HepG2 (cell line): Measurements from ENCODE around the gene CCDC195. TPM values are rescaled to one million over a fixed set of nuclear protein-coding genes. Genes with fewer than 3 reads are reported as not detected.

ENCODE experiments used
- ATAC-seq: fragments of 200-7000 bp; cut with Tn5 transposase; 3 replicates; pipeline ENCODE4 v1.9.1; 2020; ENCODE audit warnings: mild to moderate bottlenecking, moderate library complexity
- BruUV-seq: library from RNA; stranded (reverse); fragments of 400-500 nt; replicated peaks from 2 replicates; lab custom pipeline; 2021; lab: Mats Ljungman, UMichigan
- CTCF ChIA-PET: fragments of 300-600 bp; formaldehyde crosslinking; extraction: SDS; loops from one replicate; lab custom pipeline; 2021; ENCODE audit warnings: low total read pairs, inconsistent platforms, low intra/inter-chr PET ratio; lab: Yijun Ruan, JAX
- POLR2A ChIA-PET: fragments of 350-600 bp; sonication (Branson Sonifier 250); formaldehyde crosslinking; loops from one replicate; lab custom pipeline; 2020; ENCODE audit warnings: antibody characterized with exemption, inconsistent platforms; lab: Yijun Ruan, JAX
- DNase-seq: peaks from one replicate; pipeline ENCODE4 v3.0.0-alpha.2; 2015; ENCODE audit warnings: low spot score
- FAIRE-seq: peaks from 3 replicates; lab custom pipeline; 2011; peaks lifted over from hg19 to GRCh38; lab: Jason Lieb, UNC
- H2AFZ ChIP-seq: one replicate; pipeline ENCODE4 v1.6.1; 2011; ENCODE audit warnings: low read length, inconsistent platforms
- H3K27ac ChIP-seq: fragments of 300-600 bp; 3 replicates; pipeline ENCODE4 v1.8.0; 2011; ENCODE audit warnings: mixed run types, mild to moderate bottlenecking, mixed read lengths, low read length, inconsistent platforms; ENCODE audit not compliant: insufficient read depth; ENCODE audit errors: extremely low read length
- H3K27me3 ChIP-seq, 2 experiments: fragments of 200-600 bp in 1 of 2; 2 replicates in 1 of 2; 3 replicates in 1 of 2; pipeline versions ENCODE4 v1.6.0 to v1.8.0; 2011; ENCODE audit warnings: low read length in 2 of 2, mild to moderate bottlenecking in 2 of 2, moderate library complexity in 2 of 2, inconsistent platforms in 1 of 2; ENCODE audit not compliant: insufficient read depth in 2 of 2, control insufficient read depth in 1 of 2
- H3K36me3 ChIP-seq, 2 experiments: fragments of 200-600 bp in 1 of 2; replicated peaks in 1 of 2; 2 replicates in 1 of 2; 3 replicates in 1 of 2; pipeline versions ENCODE4 v1.5.1 to v1.8.0; 2011; ENCODE audit warnings: low read length in 2 of 2, inconsistent platforms in 1 of 2; ENCODE audit not compliant: insufficient read depth in 2 of 2, control insufficient read depth in 1 of 2
- H3K4me1 ChIP-seq: 2 replicates; pipeline ENCODE4 v1.5.1; 2012; ENCODE audit warnings: low read length, inconsistent platforms; ENCODE audit not compliant: insufficient read depth
- H3K4me2 ChIP-seq: 2 replicates; pipeline ENCODE4 v1.6.0; 2011; ENCODE audit warnings: low read depth, low read length, inconsistent platforms
- H3K4me3 ChIP-seq, 3 experiments: fragments of 200-600 bp in 1 of 3; sonication (generic), shearing (Covaris generic) in 1 of 3; replicated peaks in 1 of 3; 2 replicates each; pipeline ENCODE4 v1.5.1; 2011 to 2016; ENCODE audit warnings: low read length in 3 of 3, inconsistent platforms in 2 of 3, low read depth in 2 of 3, mild to moderate bottlenecking in 2 of 3, control low read depth in 1 of 3, mixed read lengths in 1 of 3; ENCODE audit not compliant: insufficient read depth in 1 of 3
- H3K79me2 ChIP-seq: one replicate; pipeline ENCODE4 v1.6.1; 2011; ENCODE audit warnings: low read length, inconsistent platforms; ENCODE audit not compliant: insufficient read depth
- H3K9ac ChIP-seq: 2 replicates; pipeline ENCODE4 v1.6.0; 2011; ENCODE audit warnings: mild to moderate bottlenecking, low read depth, low read length, inconsistent platforms; ENCODE audit not compliant: insufficient read depth
- H3K9me3 ChIP-seq: 2 replicates; pipeline ENCODE4 v1.5.1; 2012; ENCODE audit warnings: mild to moderate bottlenecking, low read length
- H4K20me1 ChIP-seq: 2 replicates; pipeline ENCODE4 v1.6.0; 2011; ENCODE audit warnings: inconsistent platforms, mild to moderate bottlenecking, low read length, moderate library complexity; ENCODE audit not compliant: insufficient read depth
- CBFB ChIP-seq: sonication (generic); formaldehyde crosslinking; IDR thresholded peaks from 2 replicates; pipeline ENCODE4 v1.4.0; 2020; ENCODE audit warnings: missing genetic modification reagents
- CC2D1A ChIP-seq: sonication (generic); formaldehyde crosslinking; IDR thresholded peaks from 2 replicates; pipeline ENCODE4 v1.8.1; 2023; ENCODE audit warnings: mild to moderate bottlenecking, missing genetic modification reagents
- HNF4A ChIP-seq: sonication (generic); formaldehyde crosslinking; IDR thresholded peaks from 2 replicates; pipeline ENCODE4 v1.4.0; 2020; ENCODE audit warnings: missing genetic modification reagents
- SMYD3 ChIP-seq: sonication (generic); formaldehyde crosslinking; IDR thresholded peaks from 2 replicates; pipeline ENCODE4 v1.8.1; 2023; ENCODE audit warnings: mild to moderate bottlenecking, missing genetic modification reagents
- SOX5 ChIP-seq: IDR thresholded peaks from 2 replicates; pipeline ENCODE4 v1.6.1; 2016; ENCODE audit warnings: borderline replicate concordance
- ZBTB44 ChIP-seq: sonication (generic); formaldehyde crosslinking; IDR thresholded peaks from 2 replicates; pipeline ENCODE4 v1.4.0; 2020; ENCODE audit warnings: missing genetic modification reagents
- ZNF337 ChIP-seq: sonication (generic); formaldehyde crosslinking; IDR thresholded peaks from 2 replicates; pipeline ENCODE4 v1.5.1; 2020; ENCODE audit warnings: missing genetic modification reagents, low read depth, mild to moderate bottlenecking, borderline replicate concordance
- ZNF660 ChIP-seq: sonication (generic); formaldehyde crosslinking; IDR thresholded peaks from 2 replicates; pipeline ENCODE4 v1.5.1; 2020; ENCODE audit warnings: mild to moderate bottlenecking, low read depth, missing genetic modification reagents, borderline replicate concordance
- ZNF7 ChIP-seq: IDR thresholded peaks from 2 replicates; pipeline ENCODE4 v1.6.1; 2016; ENCODE audit warnings: missing biosample characterization, missing genetic modification reagents
- WGBS: methylation state at CpG from one replicate; pipeline ENCODE4 v1.1.6; 2017; ENCODE audit warnings: low lambda C conversion rate; 5-methylcytosine and 5-hydroxymethylcytosine counted together
- in situ Hi-C: cut with HindIII; loops from 2 replicates; pipeline ENCODE4 v1.10.0; 2017; ENCODE audit warnings: low pct_unique_long_range_greater_than_20kb; ENCODE audit not compliant: extremely low pct_ligation_motif_present
- intact Hi-C: fragments of 100-400 bp; cut with micrococcal nuclease; formaldehyde crosslinking; loops from one replicate; pipeline ENCODE4 v1.10.0; 2022; ENCODE audit not compliant: unreplicated experiment
- polyA plus RNA-seq, 8 experiments: library from polyadenylated mRNA; depleted of rRNA in 3 of 8; stranded (reverse) in 7 of 8; unstranded in 1 of 8; fragments of >200 nt; fragmentation: Illumina TruSeq in 4 of 8; extraction: Trizol in 4 of 8; gene quantifications; 2 replicates each; pipeline versions ENCODE4 v1.2.1 to v1.2.3, GENCODE V29; 2011 to 2016; ENCODE audit warnings: low read depth in 4 of 8, missing spikeins in 1 of 8, mixed read lengths in 1 of 8; ENCODE audit not compliant: insufficient read depth in 1 of 8
- total RNA-seq, 5 experiments: library from RNA; depleted of rRNA; stranded (reverse); fragments of >200 nt; fragmentation: Illumina TruSeq; extraction: Trizol; gene quantifications; 2 replicates each; pipeline ENCODE4 v1.2.3, GENCODE V29; 2016; ENCODE audit warnings: low read depth in 1 of 5
- TF ChIP-seq, protein P1 (sequence below): sonication (generic); formaldehyde crosslinking; IDR thresholded peaks from one replicate; pipeline ENCODE4 v1.5.1; 2020; ENCODE audit warnings: mild to moderate bottlenecking, missing genetic modification reagents; ENCODE audit errors: not compliant biosample characterization

CCDC195 gene
- total and polyA plus RNA-seq, 2 of the 13 experiments (the other 11 are each of a cell fraction or from before 2014, with no cell fraction given), result not detected

DNA sequence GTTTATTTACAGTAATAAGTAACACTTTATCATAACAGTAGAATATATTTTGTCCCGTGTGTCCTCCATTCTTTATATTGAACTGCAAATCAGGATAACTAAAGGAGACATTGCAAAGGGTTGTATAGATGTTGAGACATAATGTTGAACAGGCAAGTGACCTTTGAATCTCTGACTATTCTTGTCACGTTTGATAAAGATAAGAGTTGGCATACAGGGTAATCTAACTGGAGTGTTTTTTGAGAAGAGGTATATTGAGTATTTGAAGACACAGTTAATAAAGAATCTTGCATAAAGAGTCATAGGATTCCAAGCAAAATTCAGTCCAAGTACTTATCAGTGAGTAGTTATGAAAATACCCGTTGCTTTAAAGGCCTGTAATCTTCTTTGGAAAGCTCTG is 21.7 kb downstream of the CCDC195 start:
- Histone ChIP-seq H3K79me2 (no peaks in the 10 kb centered on the region), H3K27ac (no peak overlapping the region), H3K9ac (no peak overlapping the region), H3K9me3 (no peaks in the 10 kb centered on the region), H4K20me1 (no peaks in the 10 kb centered on the region), H2AFZ (no peak overlapping the region), H3K4me1 (no peaks in the 10 kb centered on the region), H3K4me2 (no peak overlapping the region), H3K27me3 (no peaks in the 10 kb centered on the region), H3K4me3 (no peak overlapping the region), H3K36me3 (no peaks in the 10 kb centered on the region)
- under 1% methylated on average over 3 of the region's 3 CpGs for WGBS
- ChIA-PET POLR2A (no interaction called here), CTCF (no interaction called here)
- DNase-seq (no peak), ATAC-seq (no peak), FAIRE-seq (no peak)
- peak; percentile 68; the same call in 1 of the 2 replicates for TF ChIP-seq ZNF7 (CRISPR knock-in tag)
- TF ChIP-seq CC2D1A, result no peak
- no peak for TF ChIP-seq HNF4A (CRISPR knock-in tag)
- in situ Hi-C loops (no loop called here), intact Hi-C loops (no loop called here)
- BruUV-seq, result no TSS peak

DNA sequence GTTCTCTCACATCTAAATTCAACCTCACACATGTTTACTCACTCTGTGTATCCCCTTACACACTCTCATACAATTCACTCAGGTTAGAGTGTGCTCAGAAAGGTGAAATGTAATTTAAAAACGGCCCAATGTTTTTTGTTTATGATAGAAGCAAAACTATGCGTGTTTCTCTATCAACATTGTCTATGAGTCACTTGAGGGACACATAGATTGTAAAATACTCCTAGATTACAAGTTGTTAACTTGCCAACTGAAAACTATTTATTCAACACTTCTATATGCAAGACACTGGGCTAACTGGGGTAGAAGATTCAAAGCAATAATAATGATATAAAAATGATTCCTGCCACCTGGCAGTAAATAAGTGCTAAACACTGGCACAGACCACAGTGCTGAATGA is 24.6 kb downstream of the CCDC195 start:
- ChIA-PET CTCF (no interaction called here), POLR2A (no interaction called here)
- Histone ChIP-seq H2AFZ (no peak overlapping the region), H3K27me3 (no peaks in the 10 kb centered on the region), H3K79me2 (no peaks in the 10 kb centered on the region), H3K36me3 (no peaks in the 10 kb centered on the region), H4K20me1 (no peaks in the 10 kb centered on the region), H3K4me2 (no peak overlapping the region), H3K4me1 (no peaks in the 10 kb centered on the region), H3K27ac (no peak overlapping the region), H3K9me3 (no peaks in the 10 kb centered on the region), H3K9ac (no peak overlapping the region), H3K4me3 (no peak overlapping the region)
- in situ Hi-C loops, result no loop called here
- ATAC-seq, result no peak
- no peak for DNase-seq
- intact Hi-C loops, result no loop called here
- no peak for FAIRE-seq
- 2% methylated on average over 2 of the region's 2 CpGs for WGBS
- no TSS peak for BruUV-seq
- no peak for TF ChIP-seq ZNF337
- TF ChIP-seq, protein P1, sequence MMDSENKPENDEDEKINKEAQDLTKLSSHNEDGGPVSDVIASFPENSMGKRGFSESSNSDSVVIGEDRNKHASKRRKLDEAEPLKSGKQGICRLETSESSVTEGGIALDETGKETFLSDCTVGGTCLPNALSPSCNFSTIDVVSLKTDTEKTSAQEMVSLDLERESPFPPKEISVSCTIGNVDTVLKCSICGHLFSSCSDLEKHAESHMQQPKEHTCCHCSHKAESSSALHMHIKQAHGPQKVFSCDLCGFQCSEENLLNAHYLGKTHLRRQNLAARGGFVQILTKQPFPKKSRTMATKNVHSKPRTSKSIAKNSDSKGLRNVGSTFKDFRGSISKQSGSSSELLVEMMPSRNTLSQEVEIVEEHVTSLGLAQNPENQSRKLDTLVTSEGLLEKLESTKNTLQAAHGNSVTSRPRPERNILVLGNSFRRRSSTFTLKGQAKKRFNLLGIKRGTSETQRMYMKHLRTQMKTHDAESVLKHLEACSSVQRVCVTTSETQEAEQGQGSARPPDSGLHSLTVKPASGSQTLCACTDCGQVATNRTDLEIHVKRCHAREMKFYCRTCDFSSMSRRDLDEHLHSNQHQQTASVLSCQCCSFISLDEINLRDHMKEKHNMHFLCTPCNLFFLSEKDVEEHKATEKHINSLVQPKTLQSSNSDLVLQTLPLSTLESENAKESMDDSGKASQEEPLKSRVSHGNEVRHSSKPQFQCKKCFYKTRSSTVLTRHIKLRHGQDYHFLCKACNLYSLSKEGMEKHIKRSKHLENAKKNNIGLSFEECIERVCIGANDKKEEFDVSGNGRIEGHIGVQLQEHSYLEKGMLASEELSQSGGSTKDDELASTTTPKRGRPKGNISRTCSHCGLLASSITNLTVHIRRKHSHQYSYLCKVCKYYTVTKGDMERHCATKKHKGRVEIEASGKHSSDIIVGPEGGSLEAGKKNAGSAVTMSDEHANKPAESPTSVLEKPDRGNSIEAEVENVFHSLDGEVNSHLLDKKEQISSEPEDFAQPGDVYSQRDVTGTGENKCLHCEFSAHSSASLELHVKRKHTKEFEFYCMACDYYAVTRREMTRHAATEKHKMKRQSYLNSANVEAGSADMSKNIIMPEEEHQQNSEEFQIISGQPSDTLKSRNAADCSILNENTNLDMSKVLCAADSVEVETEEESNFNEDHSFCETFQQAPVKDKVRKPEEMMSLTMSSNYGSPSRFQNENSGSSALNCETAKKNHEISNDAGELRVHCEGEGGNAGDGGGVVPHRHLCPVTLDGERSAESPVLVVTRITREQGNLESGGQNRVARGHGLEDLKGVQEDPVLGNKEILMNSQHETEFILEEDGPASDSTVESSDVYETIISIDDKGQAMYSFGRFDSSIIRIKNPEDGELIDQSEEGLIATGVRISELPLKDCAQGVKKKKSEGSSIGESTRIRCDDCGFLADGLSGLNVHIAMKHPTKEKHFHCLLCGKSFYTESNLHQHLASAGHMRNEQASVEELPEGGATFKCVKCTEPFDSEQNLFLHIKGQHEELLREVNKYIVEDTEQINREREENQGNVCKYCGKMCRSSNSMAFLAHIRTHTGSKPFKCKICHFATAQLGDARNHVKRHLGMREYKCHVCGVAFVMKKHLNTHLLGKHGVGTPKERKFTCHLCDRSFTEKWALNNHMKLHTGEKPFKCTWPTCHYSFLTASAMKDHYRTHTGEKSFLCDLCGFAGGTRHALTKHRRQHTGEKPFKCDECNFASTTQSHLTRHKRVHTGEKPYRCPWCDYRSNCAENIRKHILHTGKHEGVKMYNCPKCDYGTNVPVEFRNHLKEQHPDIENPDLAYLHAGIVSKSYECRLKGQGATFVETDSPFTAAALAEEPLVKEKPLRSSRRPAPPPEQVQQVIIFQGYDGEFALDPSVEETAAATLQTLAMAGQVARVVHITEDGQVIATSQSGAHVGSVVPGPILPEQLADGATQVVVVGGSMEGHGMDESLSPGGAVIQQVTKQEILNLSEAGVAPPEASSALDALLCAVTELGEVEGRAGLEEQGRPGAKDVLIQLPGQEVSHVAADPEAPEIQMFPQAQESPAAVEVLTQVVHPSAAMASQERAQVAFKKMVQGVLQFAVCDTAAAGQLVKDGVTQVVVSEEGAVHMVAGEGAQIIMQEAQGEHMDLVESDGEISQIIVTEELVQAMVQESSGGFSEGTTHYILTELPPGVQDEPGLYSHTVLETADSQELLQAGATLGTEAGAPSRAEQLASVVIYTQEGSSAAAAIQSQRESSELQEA (CRISPR knock-in tag), result no peak
- no peak for TF ChIP-seq CBFB
- no peak for TF ChIP-seq ZBTB44 (CRISPR knock-in tag)
- no peak for TF ChIP-seq SMYD3 (CRISPR knock-in tag)
- TF ChIP-seq SOX5 (CRISPR knock-in tag), result no peak
- no peak for TF ChIP-seq ZNF660 (CRISPR knock-in tag)
